HepG2 (cell line): ENCODE measurements around the gene COPS3. TPM values are rescaled to one million over a fixed set of nuclear protein-coding genes. Genes with fewer than 3 reads are reported as not detected.
"Not testable (repeated sequence)": the region's sequence is repeated elsewhere in the genome, so short reads cannot be mapped to it uniquely, and the experiment has no call there.

Experiments used
- ATAC-seq: fragments of 200-7000 bp; cut with Tn5 transposase; 3 replicates; pipeline ENCODE4 v1.9.1; 2020; ENCODE audit warnings: mild to moderate bottlenecking, moderate library complexity
- BruUV-seq: library from RNA; stranded (reverse); fragments of 400-500 nt; replicated peaks from 2 replicates; lab custom pipeline; 2021; lab: Mats Ljungman, UMichigan
- CTCF ChIA-PET: fragments of 300-600 bp; formaldehyde crosslinking; extraction: SDS; loops from one replicate; lab custom pipeline; 2021; ENCODE audit warnings: low total read pairs, inconsistent platforms, low intra/inter-chr PET ratio; lab: Yijun Ruan, JAX
- POLR2A ChIA-PET: fragments of 350-600 bp; sonication (Branson Sonifier 250); formaldehyde crosslinking; loops from one replicate; lab custom pipeline; 2020; ENCODE audit warnings: antibody characterized with exemption, inconsistent platforms; lab: Yijun Ruan, JAX
- DNase-seq: peaks from one replicate; pipeline ENCODE4 v3.0.0-alpha.2; 2015; ENCODE audit warnings: low spot score
- FAIRE-seq: peaks from 3 replicates; lab custom pipeline; 2011; peaks lifted over from hg19 to GRCh38; lab: Jason Lieb, UNC
- H2AFZ ChIP-seq: one replicate; pipeline ENCODE4 v1.6.1; 2011; ENCODE audit warnings: low read length, inconsistent platforms
- H3K27ac ChIP-seq: fragments of 300-600 bp; 3 replicates; pipeline ENCODE4 v1.8.0; 2011; ENCODE audit warnings: mixed run types, mild to moderate bottlenecking, mixed read lengths, low read length, inconsistent platforms; ENCODE audit not compliant: insufficient read depth; ENCODE audit errors: extremely low read length
- H3K27me3 ChIP-seq, 2 experiments: fragments of 200-600 bp in 1 of 2; 2 replicates in 1 of 2; 3 replicates in 1 of 2; pipeline versions ENCODE4 v1.6.0 to v1.8.0; 2011; ENCODE audit warnings: low read length in 2 of 2, mild to moderate bottlenecking in 2 of 2, moderate library complexity in 2 of 2, inconsistent platforms in 1 of 2; ENCODE audit not compliant: insufficient read depth in 2 of 2, control insufficient read depth in 1 of 2
- H3K36me3 ChIP-seq, 2 experiments: fragments of 200-600 bp in 1 of 2; replicated peaks in 1 of 2; 2 replicates in 1 of 2; 3 replicates in 1 of 2; pipeline versions ENCODE4 v1.5.1 to v1.8.0; 2011; ENCODE audit warnings: low read length in 2 of 2, inconsistent platforms in 1 of 2; ENCODE audit not compliant: insufficient read depth in 2 of 2, control insufficient read depth in 1 of 2
- H3K4me1 ChIP-seq: 2 replicates; pipeline ENCODE4 v1.5.1; 2012; ENCODE audit warnings: low read length, inconsistent platforms; ENCODE audit not compliant: insufficient read depth
- H3K4me2 ChIP-seq: 2 replicates; pipeline ENCODE4 v1.6.0; 2011; ENCODE audit warnings: low read depth, low read length, inconsistent platforms
- H3K4me3 ChIP-seq, 3 experiments: fragments of 200-600 bp in 1 of 3; sonication (generic), shearing (Covaris generic) in 1 of 3; replicated peaks in 1 of 3; 2 replicates each; pipeline ENCODE4 v1.5.1; 2011 to 2016; ENCODE audit warnings: low read length in 3 of 3, inconsistent platforms in 2 of 3, low read depth in 2 of 3, mild to moderate bottlenecking in 2 of 3, control low read depth in 1 of 3, mixed read lengths in 1 of 3; ENCODE audit not compliant: insufficient read depth in 1 of 3
- H3K79me2 ChIP-seq: one replicate; pipeline ENCODE4 v1.6.1; 2011; ENCODE audit warnings: low read length, inconsistent platforms; ENCODE audit not compliant: insufficient read depth
- H3K9ac ChIP-seq: 2 replicates; pipeline ENCODE4 v1.6.0; 2011; ENCODE audit warnings: mild to moderate bottlenecking, low read depth, low read length, inconsistent platforms; ENCODE audit not compliant: insufficient read depth
- H3K9me3 ChIP-seq: 2 replicates; pipeline ENCODE4 v1.5.1; 2012; ENCODE audit warnings: mild to moderate bottlenecking, low read length
- H4K20me1 ChIP-seq: 2 replicates; pipeline ENCODE4 v1.6.0; 2011; ENCODE audit warnings: inconsistent platforms, mild to moderate bottlenecking, low read length, moderate library complexity; ENCODE audit not compliant: insufficient read depth
- RXRB ChIP-seq: IDR thresholded peaks from 2 replicates; pipeline ENCODE4 v1.6.1; 2016; ENCODE audit warnings: borderline replicate concordance, missing genetic modification reagents, missing compliant biosample characterization
- SAP130 ChIP-seq: IDR thresholded peaks from 2 replicates; pipeline ENCODE4 v1.6.1; 2016; ENCODE audit warnings: low read depth
- ZNF256 ChIP-seq: sonication (generic); formaldehyde crosslinking; conservative IDR thresholded peaks from 2 replicates; pipeline ENCODE4 v1.4.0; 2020; ENCODE audit warnings: missing genetic modification reagents
- ZNF335 ChIP-seq: sonication (generic); formaldehyde crosslinking; IDR thresholded peaks from 2 replicates; pipeline ENCODE4 v1.4.0; 2020; ENCODE audit warnings: missing genetic modification reagents
- ZNF367 ChIP-seq: sonication (generic); formaldehyde crosslinking; IDR thresholded peaks from 2 replicates; pipeline ENCODE4 v1.4.0; 2020; ENCODE audit warnings: missing genetic modification reagents, borderline replicate concordance
- ZNF768 ChIP-seq: sonication (generic); formaldehyde crosslinking; IDR thresholded peaks from 2 replicates; pipeline ENCODE4 v1.4.0; 2020; ENCODE audit warnings: missing genetic modification reagents
- ZNF850 ChIP-seq: sonication (generic); formaldehyde crosslinking; conservative IDR thresholded peaks from 2 replicates; pipeline ENCODE4 v1.9.0; 2021; ENCODE audit warnings: mild to moderate bottlenecking, missing genetic modification reagents
- WGBS: methylation state at CpG from one replicate; pipeline ENCODE4 v1.1.6; 2017; ENCODE audit warnings: low lambda C conversion rate; 5-methylcytosine and 5-hydroxymethylcytosine counted together
- in situ Hi-C: cut with HindIII; loops from 2 replicates; pipeline ENCODE4 v1.10.0; 2017; ENCODE audit warnings: low pct_unique_long_range_greater_than_20kb; ENCODE audit not compliant: extremely low pct_ligation_motif_present
- intact Hi-C: fragments of 100-400 bp; cut with micrococcal nuclease; formaldehyde crosslinking; loops from one replicate; pipeline ENCODE4 v1.10.0; 2022; ENCODE audit not compliant: unreplicated experiment
- polyA plus RNA-seq, 8 experiments: library from polyadenylated mRNA; depleted of rRNA in 3 of 8; stranded (reverse) in 7 of 8; unstranded in 1 of 8; fragments of >200 nt; fragmentation: Illumina TruSeq in 4 of 8; extraction: Trizol in 4 of 8; gene quantifications; 2 replicates each; pipeline versions ENCODE4 v1.2.1 to v1.2.3, GENCODE V29; 2011 to 2016; ENCODE audit warnings: low read depth in 4 of 8, missing spikeins in 1 of 8, mixed read lengths in 1 of 8; ENCODE audit not compliant: insufficient read depth in 1 of 8
- total RNA-seq, 5 experiments: library from RNA; depleted of rRNA; stranded (reverse); fragments of >200 nt; fragmentation: Illumina TruSeq; extraction: Trizol; gene quantifications; 2 replicates each; pipeline ENCODE4 v1.2.3, GENCODE V29; 2016; ENCODE audit warnings: low read depth in 1 of 5
- TF ChIP-seq, protein P1 (sequence below): sonication (generic); formaldehyde crosslinking; IDR thresholded peaks from 2 replicates; pipeline ENCODE4 v1.5.1; 2020; ENCODE audit warnings: missing genetic modification reagents, mild to moderate bottlenecking, borderline replicate concordance

The COPS3 gene
- total and polyA plus RNA-seq, 2 of the 13 experiments (the other 11 are each of a cell fraction or from before 2014, with no cell fraction given): 46.3 to 103 TPM

GRCh38 chr17:17303010-17303846 lies 22.2 kb upstream of the COPS3 start, which contains the start of gene NT5M (continued):
- TF ChIP-seq SAP130 (CRISPR knock-in tag): peak; percentile 26

- ATAC-seq, in situ Hi-C loops, H3K79me2 ChIP-seq, H3K9me3 ChIP-seq, DNase-seq, POLR2A ChIA-PET, FAIRE-seq, H3K36me3 ChIP-seq, intact Hi-C loops, H3K9ac ChIP-seq, H3K27me3 ChIP-seq, H3K27ac ChIP-seq, H4K20me1 ChIP-seq, CTCF ChIA-PET, BruUV-seq, H3K4me3 ChIP-seq, H2AFZ ChIP-seq: not testable (repeated sequence)
- 0 out of 2 replicates have a peak overlapping the region, but pooled peaks have one; percentile 23 for H3K4me2 ChIP-seq
- H3K4me1 ChIP-seq: peaks cover 47% of the 10 kb centered on the region
- 81% methylated on average over 11 of the region's 11 CpGs for WGBS
These were observed 20.6 kb upstream of the COPS3 start for GRCh38 chr17:17301659-17302058.

DNA sequence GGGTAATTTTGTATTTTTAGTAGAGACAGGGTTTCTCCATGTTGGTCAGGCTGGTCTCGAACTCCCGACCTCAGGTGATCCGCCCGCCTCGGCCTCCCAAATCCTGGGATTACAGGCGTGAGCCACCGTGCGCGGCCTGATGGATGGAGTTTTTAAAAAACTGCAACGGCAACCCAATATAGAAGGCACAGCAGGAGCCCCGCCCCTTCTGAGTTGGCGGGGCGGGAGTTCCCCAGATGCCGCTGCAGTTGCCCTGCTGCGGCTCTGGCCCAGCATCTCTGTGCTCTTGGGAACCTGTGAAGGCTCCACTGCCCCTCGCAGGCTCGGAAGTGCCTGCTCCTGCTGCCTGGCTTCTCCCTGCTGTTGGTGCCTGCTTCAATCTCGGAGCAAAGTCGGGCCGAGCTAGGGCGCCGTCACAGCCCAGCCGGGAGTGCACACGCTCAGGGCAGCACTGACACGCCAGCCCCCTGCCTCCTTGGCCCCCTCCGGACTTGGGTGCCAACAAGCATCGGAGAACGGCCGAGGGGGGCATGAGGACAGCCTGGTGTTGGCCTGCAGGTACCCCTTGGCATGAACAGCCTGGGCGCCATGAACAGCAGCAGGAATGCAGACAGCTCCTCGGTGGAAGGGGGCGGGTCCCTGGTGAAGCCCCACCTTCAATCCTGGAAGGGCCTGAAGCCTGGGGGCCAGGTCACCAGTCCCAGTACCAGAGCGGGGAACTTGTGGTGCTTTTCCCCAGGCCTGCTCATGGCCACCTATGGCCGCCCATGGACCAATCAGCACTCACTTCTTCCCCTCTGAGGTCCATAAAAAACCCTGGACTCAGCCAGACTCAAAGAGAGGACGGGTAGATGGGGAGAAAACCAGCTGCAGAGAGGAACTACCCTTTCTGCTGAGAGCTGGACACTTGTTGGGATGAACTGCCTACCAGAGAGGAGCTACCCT lies 19.9 kb upstream of the COPS3 start:
- H3K79me2 ChIP-seq: no peaks in the 10 kb centered on the region
- H3K27ac ChIP-seq: no peak overlapping the region
- DNase-seq: no peak
- WGBS: 86% methylated on average over 10 of the region's 35 CpGs
- no peak overlapping the region for H3K9ac ChIP-seq
- in situ Hi-C loops: no loop called here
- ChIA-PET POLR2A (no interaction called here), CTCF (no interaction called here)
- intact Hi-C loops: no loop called here
- BruUV-seq: no TSS peak
- H3K4me1 ChIP-seq: peaks cover 39% of the 10 kb centered on the region
- no peaks in the 10 kb centered on the region for H3K9me3 ChIP-seq
- no peak for FAIRE-seq
- H2AFZ ChIP-seq: no peak overlapping the region
- no peaks in the 10 kb centered on the region for H3K36me3 ChIP-seq
- no peaks in the 10 kb centered on the region for H4K20me1 ChIP-seq
- H3K4me3 ChIP-seq: no peak overlapping the region
- no peaks in the 10 kb centered on the region; a peak in 2 of 5 replicates for H3K27me3 ChIP-seq
- ATAC-seq: no peak
- H3K4me2 ChIP-seq: 0 out of 2 replicates have a peak overlapping the region, but pooled peaks have one; percentile 23
- TF ChIP-seq ZNF850 (no peak), RXRB (CRISPR knock-in tag) (no peak), ZNF768 (no peak), ZNF367 (CRISPR knock-in tag) (no peak), ZNF335 (CRISPR knock-in tag) (peak; percentile 80), ZNF256 (CRISPR knock-in tag) (no peak)
- TF ChIP-seq, protein P1, sequence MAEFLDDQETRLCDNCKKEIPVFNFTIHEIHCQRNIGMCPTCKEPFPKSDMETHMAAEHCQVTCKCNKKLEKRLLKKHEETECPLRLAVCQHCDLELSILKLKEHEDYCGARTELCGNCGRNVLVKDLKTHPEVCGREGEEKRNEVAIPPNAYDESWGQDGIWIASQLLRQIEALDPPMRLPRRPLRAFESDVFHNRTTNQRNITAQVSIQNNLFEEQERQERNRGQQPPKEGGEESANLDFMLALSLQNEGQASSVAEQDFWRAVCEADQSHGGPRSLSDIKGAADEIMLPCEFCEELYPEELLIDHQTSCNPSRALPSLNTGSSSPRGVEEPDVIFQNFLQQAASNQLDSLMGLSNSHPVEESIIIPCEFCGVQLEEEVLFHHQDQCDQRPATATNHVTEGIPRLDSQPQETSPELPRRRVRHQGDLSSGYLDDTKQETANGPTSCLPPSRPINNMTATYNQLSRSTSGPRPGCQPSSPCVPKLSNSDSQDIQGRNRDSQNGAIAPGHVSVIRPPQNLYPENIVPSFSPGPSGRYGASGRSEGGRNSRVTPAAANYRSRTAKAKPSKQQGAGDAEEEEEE (CRISPR knock-in tag): no peak
